K562 (cell line): ENCODE measurements around the gene KNL1. TPM values are rescaled to one million over a fixed set of nuclear protein-coding genes. Genes with fewer than 3 reads are reported as not detected.

Experiments used
- ATAC-seq: fragments of 200-7000 bp; cut with Tn5 transposase; 3 replicates; pipeline ENCODE4 v1.9.1; 2020; ENCODE audit warnings: moderate library complexity
- BruUV-seq: library from RNA; stranded (reverse); fragments of 400-500 nt; replicated peaks from 2 replicates; lab custom pipeline; 2021; lab: Mats Ljungman, UMichigan
- CTCF ChIA-PET: fragments of 300-600 bp; formaldehyde crosslinking; extraction: SDS; loops from one replicate; lab custom pipeline; 2021; ENCODE audit warnings: low intra/inter-chr PET ratio; lab: Yijun Ruan, JAX
- POLR2A ChIA-PET: fragments of 300-600, 350-650 bp; sonication (Branson Sonifier 250); formaldehyde crosslinking; extraction: SDS; loops from one replicate; lab custom pipeline; 2021; ENCODE audit warnings: antibody characterized with exemption, inconsistent platforms; lab: Yijun Ruan, JAX
- DNase-seq, 4 experiments: peaks; one replicate each; pipeline versions ENCODE4 v3.0.0 to v3.0.0-alpha.2; 2011 to 2018; ENCODE audit warnings: low spot score in 3 of 4, mixed read lengths in 3 of 4; ENCODE audit errors: extremely low read depth in 1 of 4
- FAIRE-seq: peaks from 2 replicates; lab custom pipeline; 2011; peaks lifted over from hg19 to GRCh38; lab: Jason Lieb, UNC
- H2AFZ ChIP-seq: 2 replicates; pipeline ENCODE4 v1.6.0; 2011; ENCODE audit warnings: low read depth, low read length, control low read depth, inconsistent platforms
- H3K27ac ChIP-seq: fragments of 200-600 bp; 3 replicates; pipeline ENCODE4 v1.8.0; 2011; ENCODE audit warnings: low read depth, mild to moderate bottlenecking, control low read depth, inconsistent platforms, low read length, moderate library complexity, mixed read lengths; ENCODE audit errors: extremely low read depth
- H3K27me3 ChIP-seq, 2 experiments: fragments of 300-600 bp in 1 of 2; 2 replicates in 1 of 2; 3 replicates in 1 of 2; pipeline versions ENCODE4 v1.6.0 to v1.8.0; 2011; ENCODE audit warnings: inconsistent platforms in 2 of 2, low read length in 2 of 2, mild to moderate bottlenecking in 1 of 2, mixed read lengths in 1 of 2, moderate library complexity in 1 of 2; ENCODE audit not compliant: control insufficient read depth in 2 of 2, insufficient read depth in 2 of 2
- H3K36me3 ChIP-seq: fragments of 300-600 bp; 3 replicates; pipeline ENCODE4 v1.8.0; 2011; ENCODE audit warnings: mild to moderate bottlenecking, low read length, inconsistent platforms; ENCODE audit not compliant: control insufficient read depth, insufficient read depth
- H3K4me1 ChIP-seq, 2 experiments: fragments of 200-600 bp in 1 of 2; replicated peaks in 1 of 2; 2 replicates in 1 of 2; 3 replicates in 1 of 2; pipeline versions ENCODE4 v1.5.1 to v1.8.0; 2011; ENCODE audit warnings: inconsistent platforms in 2 of 2, low read length in 2 of 2, mild to moderate bottlenecking in 1 of 2, mixed read lengths in 1 of 2, moderate library complexity in 1 of 2; ENCODE audit not compliant: control insufficient read depth in 2 of 2, insufficient read depth in 2 of 2
- H3K4me2 ChIP-seq: 2 replicates; pipeline ENCODE4 v1.6.1; 2011; ENCODE audit warnings: low read length, control low read depth, inconsistent platforms, mixed read lengths; ENCODE audit not compliant: insufficient read depth
- H3K4me3 ChIP-seq: fragments of 200-600 bp; sonication (generic), shearing (Covaris generic); 2 replicates; pipeline ENCODE4 v1.5.1; 2016; ENCODE audit warnings: control low read depth, inconsistent platforms
- H3K79me2 ChIP-seq: fragments of 200-600 bp; 3 replicates; pipeline ENCODE4 v1.8.0; 2011; ENCODE audit warnings: low read length, inconsistent platforms; ENCODE audit not compliant: control insufficient read depth, insufficient read depth
- H3K9ac ChIP-seq, 2 experiments: 2 replicates each; pipeline versions ENCODE4 v1.6.0 to v1.6.1; 2011; ENCODE audit warnings: low read depth in 2 of 2, low read length in 2 of 2, control low read depth in 1 of 2, inconsistent platforms in 1 of 2, mild to moderate bottlenecking in 1 of 2, mixed read lengths in 1 of 2; ENCODE audit not compliant: insufficient read depth in 1 of 2
- H3K9me1 ChIP-seq: one replicate; pipeline ENCODE4 v1.6.0; 2011; ENCODE audit warnings: inconsistent platforms, mild to moderate bottlenecking, low read length, moderate library complexity; ENCODE audit not compliant: control insufficient read depth, insufficient read depth
- H3K9me3 ChIP-seq: replicated peaks from 2 replicates; pipeline ENCODE4 v1.5.1; 2011; ENCODE audit warnings: low read depth, low read length, inconsistent platforms; ENCODE audit not compliant: control insufficient read depth, insufficient read depth
- H4K20me1 ChIP-seq: replicated peaks from 2 replicates; pipeline ENCODE4 v1.6.1; 2011; ENCODE audit warnings: low read length, inconsistent platforms, mixed read lengths; ENCODE audit not compliant: control insufficient read depth, insufficient read depth
- ESRRA ChIP-seq: fragments of 450-650 bp; IDR thresholded peaks from 2 replicates; pipeline ENCODE4 v1.6.1; 2014; ENCODE audit warnings: low read depth, mild to moderate bottlenecking, moderate library complexity, borderline replicate concordance
- MAZ ChIP-seq, 2 experiments: fragments of 450-650 bp in 1 of 2; sonication (generic) in 1 of 2; formaldehyde crosslinking; IDR thresholded peaks in 1 of 2; conservative IDR thresholded peaks in 1 of 2; 2 replicates each; pipeline versions ENCODE4 v1.4.0 to v1.5.0; 2020; ENCODE audit warnings: mild to moderate bottlenecking in 1 of 2, missing genetic modification reagents in 1 of 2
- SP1 ChIP-seq: sonication (generic); formaldehyde crosslinking; IDR thresholded peaks from 2 replicates; pipeline ENCODE4 v1.8.1; 2022; ENCODE audit warnings: mild to moderate bottlenecking, missing genetic modification reagents
- ZC3H4 ChIP-seq: sonication (generic); formaldehyde crosslinking; IDR thresholded peaks from 2 replicates; pipeline ENCODE4 v1.9.0; 2021; ENCODE audit warnings: missing genetic modification reagents, borderline replicate concordance
- ZNF561 ChIP-seq: fragments of 450-650 bp; formaldehyde crosslinking; conservative IDR thresholded peaks from 2 replicates; pipeline ENCODE4 v1.4.0; 2020; ENCODE audit warnings: mild to moderate bottlenecking, moderate library complexity
- WGBS: fragments of 100-300 bp; shearing (Covaris generic); methylation state at CpG from one replicate; pipeline ENCODE4 v1.1.6; 2016; ENCODE audit warnings: low coverage, mixed read lengths; ENCODE audit not compliant: insufficient coverage; ENCODE audit errors: missing lambda C conversion rate; 5-methylcytosine and 5-hydroxymethylcytosine counted together
- in situ Hi-C: fragments of 300-500 bp; cut with MboI; formaldehyde crosslinking; loops from 4 replicates; pipeline ENCODE4 v1.15.0; 2018; ENCODE audit warnings: inconsistent platforms, mixed read lengths
- intact Hi-C: fragments of 100-400 bp; cut with micrococcal nuclease; formaldehyde crosslinking; loops from 2 replicates; pipeline ENCODE4 v1.14.2; 2022
- polyA plus RNA-seq, 8 experiments: library from polyadenylated mRNA; depleted of rRNA in 4 of 8; stranded (reverse) in 5 of 8; unstranded in 3 of 8; fragments of >200 nt; fragmentation: Nextera tagmentation in 2 of 8; fragmentation: Illumina TruSeq in 1 of 8; extraction: Ambion mirVana in 2 of 8; extraction: Trizol in 1 of 8; gene quantifications; 2 replicates each; pipeline versions ENCODE4 v1.2.1 to v1.2.3, GENCODE V29; 2011 to 2014; ENCODE audit warnings: inconsistent platforms in 1 of 8, missing spikeins in 1 of 8
- total RNA-seq, 7 experiments: library from RNA; depleted of rRNA in 6 of 7; stranded (reverse); fragments of >200 nt in 6 of 7; fragmentation: Illumina TruSeq in 2 of 7; extraction: Trizol in 2 of 7; gene quantifications; 2 replicates each; pipeline versions ENCODE4 v1.2.1 to v1.2.3, GENCODE V29; 2011 to 2021; ENCODE audit warnings: low replicate concordance in 1 of 7
- TF ChIP-seq, protein P1 (sequence below), 2 experiments: fragments of 450-650 bp in 1 of 2; IDR thresholded peaks; 2 replicates each; pipeline ENCODE4 v1.6.1; 2011 to 2017; ENCODE audit warnings: low read depth in 2 of 2, antibody characterized with exemption in 1 of 2, borderline replicate concordance in 1 of 2, low read length in 1 of 2, mild to moderate bottlenecking in 1 of 2, mixed read lengths in 1 of 2; ENCODE audit not compliant: control insufficient read depth in 1 of 2

KNL1 gene
- total and polyA plus RNA-seq, 9 of the 15 experiments (the other 6 are each of a cell fraction or from before 2014, with no cell fraction given) = 14.5 to 65.4 (median 34.6) TPM

DNA sequence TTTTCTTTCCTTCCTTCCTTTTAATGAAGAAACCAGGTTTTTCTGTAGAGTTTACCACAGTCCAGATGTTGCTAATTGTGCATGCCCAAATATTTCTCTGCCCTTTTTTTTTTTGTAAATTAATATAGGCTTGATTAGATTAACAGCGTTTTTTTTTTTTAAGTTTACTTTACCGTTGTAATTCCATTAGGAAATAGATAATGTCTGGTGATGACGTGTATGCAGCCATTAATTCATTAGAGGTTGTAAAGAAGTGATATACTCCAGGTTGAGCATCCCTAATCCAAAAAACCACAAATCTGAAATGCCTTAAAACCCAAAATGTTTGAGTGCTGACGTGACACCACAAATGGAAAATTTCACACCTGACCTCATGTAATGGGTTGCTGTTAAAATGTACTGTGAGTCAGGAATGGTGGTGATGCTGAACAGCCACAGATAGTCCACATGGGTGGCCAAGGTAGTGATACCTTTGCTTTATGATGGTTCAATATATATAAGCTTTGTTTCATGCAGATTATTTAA is 43.2 kb downstream of the KNL1 start:
- no peaks in the 10 kb centered on the region for H3K27me3 ChIP-seq
- FAIRE-seq = no peak
- H3K36me3 ChIP-seq = peaks cover 58% of the 10 kb centered on the region
- in situ Hi-C loops = no loop called here
- no peak for DNase-seq
- H3K27ac ChIP-seq = no peak overlapping the region
- no peaks in the 10 kb centered on the region for H3K4me1 ChIP-seq
- TF ChIP-seq, protein P1, sequence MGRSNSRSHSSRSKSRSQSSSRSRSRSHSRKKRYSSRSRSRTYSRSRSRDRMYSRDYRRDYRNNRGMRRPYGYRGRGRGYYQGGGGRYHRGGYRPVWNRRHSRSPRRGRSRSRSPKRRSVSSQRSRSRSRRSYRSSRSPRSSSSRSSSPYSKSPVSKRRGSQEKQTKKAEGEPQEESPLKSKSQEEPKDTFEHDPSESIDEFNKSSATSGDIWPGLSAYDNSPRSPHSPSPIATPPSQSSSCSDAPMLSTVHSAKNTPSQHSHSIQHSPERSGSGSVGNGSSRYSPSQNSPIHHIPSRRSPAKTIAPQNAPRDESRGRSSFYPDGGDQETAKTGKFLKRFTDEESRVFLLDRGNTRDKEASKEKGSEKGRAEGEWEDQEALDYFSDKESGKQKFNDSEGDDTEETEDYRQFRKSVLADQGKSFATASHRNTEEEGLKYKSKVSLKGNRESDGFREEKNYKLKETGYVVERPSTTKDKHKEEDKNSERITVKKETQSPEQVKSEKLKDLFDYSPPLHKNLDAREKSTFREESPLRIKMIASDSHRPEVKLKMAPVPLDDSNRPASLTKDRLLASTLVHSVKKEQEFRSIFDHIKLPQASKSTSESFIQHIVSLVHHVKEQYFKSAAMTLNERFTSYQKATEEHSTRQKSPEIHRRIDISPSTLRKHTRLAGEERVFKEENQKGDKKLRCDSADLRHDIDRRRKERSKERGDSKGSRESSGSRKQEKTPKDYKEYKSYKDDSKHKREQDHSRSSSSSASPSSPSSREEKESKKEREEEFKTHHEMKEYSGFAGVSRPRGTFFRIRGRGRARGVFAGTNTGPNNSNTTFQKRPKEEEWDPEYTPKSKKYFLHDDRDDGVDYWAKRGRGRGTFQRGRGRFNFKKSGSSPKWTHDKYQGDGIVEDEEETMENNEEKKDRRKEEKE (IDR thresholded peaks at IDR 0.05; ENCODE audit: borderline replicate concordance in 1 of 2, control insufficient read depth in 1 of 2, low read depth in 2 of 2, low read length in 1 of 2) = no peak
- no peak for TF ChIP-seq ESRRA
- no peak for TF ChIP-seq ZC3H4 (CRISPR knock-in tag)
- no peak for TF ChIP-seq SP1 (CRISPR knock-in tag)
- TF ChIP-seq ZNF561 (CRISPR knock-in tag) = no peak
- TF ChIP-seq MAZ (CRISPR knock-in tag; conservative IDR thresholded peaks at IDR 0.05 in 1 of 2, IDR thresholded peaks at IDR 0.05 in 1 of 2) = no peak
- ChIA-PET POLR2A (interaction anchor here (1.0 to 1.1 kb wide), 2 partner anchors 11 to 12 kb away, joined by 3 read pairs; no protein-coding TSS in a partner anchor), CTCF (no interaction called here)
- H3K9me1 ChIP-seq = no peaks in the 10 kb centered on the region
- no TSS peak for BruUV-seq
- H3K9ac ChIP-seq = no peak overlapping the region
- 79% methylated on average over 3 of the region's 4 CpGs for WGBS
- no peaks in the 10 kb centered on the region for H3K79me2 ChIP-seq
- H3K9me3 ChIP-seq = no peaks in the 10 kb centered on the region
- H4K20me1 ChIP-seq = no peaks in the 10 kb centered on the region
- H3K4me3 ChIP-seq = no peak overlapping the region
- no peak overlapping the region for H2AFZ ChIP-seq
- no peak for ATAC-seq
- intact Hi-C loops = no loop called here
- no peak overlapping the region for H3K4me2 ChIP-seq
